Activated naive CD8-positive, alpha-beta T cell treated with anti-CD3 and anti-CD28 coated beads for 36 hours (primary cell): ENCODE results near the gene AMBRA1. TPM values are rescaled to one million over a fixed set of nuclear protein-coding genes. Genes with fewer than 3 reads are reported as not detected.
A peak's percentile ranks its signal among the peaks of the same experiment; 100 is the strongest.
"Not testable (repeated sequence)": the region's sequence is repeated elsewhere in the genome, so short reads cannot be mapped to it uniquely, and the experiment has no call there.

Experiments
- DNase-seq: peaks from one replicate; pipeline ENCODE4 v3.0.0; 2021
- H3K27ac Mint-ChIP-seq: one replicate; pipeline ENCODE4 v1.8.0; 2022; ENCODE audit warnings: mild to moderate bottlenecking, moderate library complexity, mixed read lengths
- H3K27me3 Mint-ChIP-seq: one replicate; pipeline ENCODE4 v1.8.0; 2022; ENCODE audit warnings: mild to moderate bottlenecking, mixed read lengths
- H3K36me3 Mint-ChIP-seq: one replicate; pipeline ENCODE4 v1.8.0; 2021; ENCODE audit warnings: mild to moderate bottlenecking, mixed read lengths
- H3K4me1 Mint-ChIP-seq: one replicate; pipeline ENCODE4 v1.8.0; 2021; ENCODE audit warnings: mixed read lengths
- H3K4me3 Mint-ChIP-seq: one replicate; pipeline ENCODE4 v1.8.0; 2022; ENCODE audit warnings: mild to moderate bottlenecking, moderate library complexity, mixed read lengths
- H3K9me3 Mint-ChIP-seq: one replicate; pipeline ENCODE4 v1.8.0; 2022; ENCODE audit warnings: mixed read lengths
- total RNA-seq, 2 experiments: library from RNA; stranded (reverse); gene quantifications; one replicate each; pipeline ENCODE4 v1.2.3, GENCODE V29; 2021

Gene AMBRA1
- total RNA-seq, 2 experiments from 2014 or later: 24.6 to 27.2 TPM

- Mint-ChIP-seq H3K4me3 (no peak overlapping the region), H3K36me3 (peaks cover 10% of the 10 kb centered on the region), H3K4me1 (peaks cover 17% of the 10 kb centered on the region), H3K9me3 (no peaks in the 10 kb centered on the region), H3K27ac (no peak overlapping the region), H3K27me3 (no peaks in the 10 kb centered on the region)
- no peak for DNase-seq
Observed at GRCh38 chr11:46520971-46521745, 72.7 kb downstream of the AMBRA1 start.

- peaks cover 4% of the 10 kb centered on the region for H3K36me3 Mint-ChIP-seq
- H3K27ac Mint-ChIP-seq: no peak overlapping the region
- no peak for DNase-seq
- no peaks in the 10 kb centered on the region for H3K27me3 Mint-ChIP-seq
- H3K4me3 Mint-ChIP-seq: no peak overlapping the region
- peaks cover 20% of the 10 kb centered on the region for H3K4me1 Mint-ChIP-seq
- H3K9me3 Mint-ChIP-seq: no peaks in the 10 kb centered on the region
Observed at GRCh38 chr11:46519351-46519750, 74.5 kb downstream of the AMBRA1 start.

GRCh38 chr11:46518928-46519327 lies 74.9 kb downstream of the AMBRA1 start:
- H3K9me3 Mint-ChIP-seq, H3K4me3 Mint-ChIP-seq, H3K27ac Mint-ChIP-seq, DNase-seq, H3K36me3 Mint-ChIP-seq, H3K27me3 Mint-ChIP-seq: not testable (repeated sequence)
- peaks cover 20% of the 10 kb centered on the region for H3K4me1 Mint-ChIP-seq

GRCh38 chr11:46514370-46514769 lies 79.5 kb downstream of the AMBRA1 start:
- Mint-ChIP-seq H3K36me3 (peaks cover 3% of the 10 kb centered on the region), H3K4me1 (peaks cover 3% of the 10 kb centered on the region), H3K27ac (no peak overlapping the region), H3K9me3 (no peaks in the 10 kb centered on the region), H3K4me3 (no peak overlapping the region), H3K27me3 (no peaks in the 10 kb centered on the region)
- DNase-seq: no peak

- H3K9me3 Mint-ChIP-seq: no peaks in the 10 kb centered on the region
Observed at GRCh38 chr11:46513934-46514342, 79.9 kb downstream of the AMBRA1 start.

GRCh38 chr11:46512261-46512881 lies 81.5 kb downstream of the AMBRA1 start:
- no peak overlapping the region for H3K27ac Mint-ChIP-seq
- no peaks in the 10 kb centered on the region for H3K27me3 Mint-ChIP-seq
- no peaks in the 10 kb centered on the region for H3K9me3 Mint-ChIP-seq
- no peak for DNase-seq
- peaks cover 3% of the 10 kb centered on the region for H3K4me1 Mint-ChIP-seq
- H3K4me3 Mint-ChIP-seq: no peak overlapping the region
- H3K36me3 Mint-ChIP-seq: peaks cover 5% of the 10 kb centered on the region

More at GRCh38 chr11:46513934-46514342, 79.9 kb downstream of the AMBRA1 start:
- H3K27me3 Mint-ChIP-seq: no peaks in the 10 kb centered on the region
- H3K4me1 Mint-ChIP-seq: peaks cover 3% of the 10 kb centered on the region
- no peak overlapping the region for H3K4me3 Mint-ChIP-seq
- DNase-seq: no peak
- no peak overlapping the region for H3K27ac Mint-ChIP-seq
- peaks cover 3% of the 10 kb centered on the region for H3K36me3 Mint-ChIP-seq

- Mint-ChIP-seq H3K27me3 (no peaks in the 10 kb centered on the region), H3K4me3 (no peak overlapping the region), H3K36me3 (peaks cover 6% of the 10 kb centered on the region), H3K27ac (no peak overlapping the region), H3K4me1 (peaks cover 6% of the 10 kb centered on the region), H3K9me3 (no peaks in the 10 kb centered on the region)
- DNase-seq: no peak
Observed at GRCh38 chr11:46511342-46511741, 82.5 kb downstream of the AMBRA1 start.

GRCh38 chr11:46508360-46508759 lies 85.5 kb downstream of the AMBRA1 start:
- H3K27ac Mint-ChIP-seq: no peak overlapping the region
- H3K9me3 Mint-ChIP-seq: no peaks in the 10 kb centered on the region
- no peak overlapping the region for H3K4me3 Mint-ChIP-seq
- peaks cover 21% of the 10 kb centered on the region for H3K4me1 Mint-ChIP-seq
- no peaks in the 10 kb centered on the region for H3K27me3 Mint-ChIP-seq
- DNase-seq: no peak
- H3K36me3 Mint-ChIP-seq: peaks cover 6% of the 10 kb centered on the region

- H3K9me3 Mint-ChIP-seq: no peaks in the 10 kb centered on the region
- DNase-seq: no peak
- H3K36me3 Mint-ChIP-seq: peaks cover 9% of the 10 kb centered on the region
- H3K27ac Mint-ChIP-seq: peak overlapping the region; percentile 10
- no peak overlapping the region for H3K4me3 Mint-ChIP-seq
- H3K27me3 Mint-ChIP-seq: no peaks in the 10 kb centered on the region
- H3K4me1 Mint-ChIP-seq: peaks cover 21% of the 10 kb centered on the region
Observed at GRCh38 chr11:46506483-46506791, 87.4 kb downstream of the AMBRA1 start.

- Mint-ChIP-seq H3K27ac (peak overlapping the region; percentile 10), H3K9me3 (no peaks in the 10 kb centered on the region), H3K27me3 (no peaks in the 10 kb centered on the region), H3K4me1 (peaks cover 21% of the 10 kb centered on the region), H3K4me3 (no peak overlapping the region), H3K36me3 (peaks cover 6% of the 10 kb centered on the region)
- DNase-seq: no peak
Observed at GRCh38 chr11:46505741-46506482, 87.9 kb downstream of the AMBRA1 start.

- DNase-seq: no peak
- H3K27ac Mint-ChIP-seq: no peak overlapping the region
- no peaks in the 10 kb centered on the region for H3K9me3 Mint-ChIP-seq
- H3K27me3 Mint-ChIP-seq: no peaks in the 10 kb centered on the region
- H3K36me3 Mint-ChIP-seq: peaks cover 6% of the 10 kb centered on the region
- no peak overlapping the region for H3K4me3 Mint-ChIP-seq
- peaks cover 21% of the 10 kb centered on the region for H3K4me1 Mint-ChIP-seq
Observed at GRCh38 chr11:46504817-46505613, 88.8 kb downstream of the AMBRA1 start.

GRCh38 chr11:46499821-46500220 lies 94.0 kb downstream of the AMBRA1 start:
- Mint-ChIP-seq H3K4me3 (no peak overlapping the region), H3K27me3 (no peaks in the 10 kb centered on the region)

GRCh38 chr11:46498968-46499367 lies 94.9 kb downstream of the AMBRA1 start:
- DNase-seq: no peak
- Mint-ChIP-seq H3K4me1 (no peaks in the 10 kb centered on the region), H3K27ac (no peak overlapping the region), H3K27me3 (no peaks in the 10 kb centered on the region), H3K9me3 (no peaks in the 10 kb centered on the region), H3K36me3 (peaks cover 5% of the 10 kb centered on the region), H3K4me3 (no peak overlapping the region)

More at GRCh38 chr11:46499821-46500220, 94.0 kb downstream of the AMBRA1 start:
- DNase-seq: no peak
- H3K36me3 Mint-ChIP-seq: peaks cover 5% of the 10 kb centered on the region
- H3K4me1 Mint-ChIP-seq: peaks cover 2% of the 10 kb centered on the region
- no peaks in the 10 kb centered on the region for H3K9me3 Mint-ChIP-seq
- H3K27ac Mint-ChIP-seq: no peak overlapping the region

- Mint-ChIP-seq H3K4me1 (no peaks in the 10 kb centered on the region), H3K4me3 (no peak overlapping the region), H3K9me3 (no peaks in the 10 kb centered on the region), H3K27me3 (no peaks in the 10 kb centered on the region), H3K36me3 (peaks cover 6% of the 10 kb centered on the region), H3K27ac (no peak overlapping the region)
- DNase-seq: no peak
Observed at GRCh38 chr11:46498179-46498578, 95.6 kb downstream of the AMBRA1 start.

GRCh38 chr11:46497498-46497897 lies 96.3 kb downstream of the AMBRA1 start:
- no peak for DNase-seq
- Mint-ChIP-seq H3K27ac (no peak overlapping the region), H3K27me3 (no peaks in the 10 kb centered on the region), H3K4me1 (no peaks in the 10 kb centered on the region), H3K4me3 (no peak overlapping the region), H3K36me3 (peaks cover 4% of the 10 kb centered on the region), H3K9me3 (no peaks in the 10 kb centered on the region)
